GM18517 (cell line): ENCODE data around the gene CCDC192.
"Not testable (repeated sequence)": the region's sequence is repeated elsewhere in the genome, so short reads cannot be mapped to it uniquely, and the experiment has no call there.

Experiments used
- ATAC-seq: cut with Tn5 transposase; IDR thresholded peaks from one replicate; pipeline ENCODE4 v1.9.1; 2021; ENCODE audit warnings: mild to moderate bottlenecking, moderate library complexity; ENCODE audit not compliant: unreplicated experiment

CCDC192 gene

GRCh38 chr5:127697894-127698600 is 5.1 kb upstream of the CCDC192 start:
- no peak for ATAC-seq

GRCh38 chr5:127699416-127699815 is 3.8 kb upstream of the CCDC192 start:
- ATAC-seq = no peak

- ATAC-seq = no peak
These were observed 2.9 kb upstream of the CCDC192 start for GRCh38 chr5:127700237-127700766.

DNA sequence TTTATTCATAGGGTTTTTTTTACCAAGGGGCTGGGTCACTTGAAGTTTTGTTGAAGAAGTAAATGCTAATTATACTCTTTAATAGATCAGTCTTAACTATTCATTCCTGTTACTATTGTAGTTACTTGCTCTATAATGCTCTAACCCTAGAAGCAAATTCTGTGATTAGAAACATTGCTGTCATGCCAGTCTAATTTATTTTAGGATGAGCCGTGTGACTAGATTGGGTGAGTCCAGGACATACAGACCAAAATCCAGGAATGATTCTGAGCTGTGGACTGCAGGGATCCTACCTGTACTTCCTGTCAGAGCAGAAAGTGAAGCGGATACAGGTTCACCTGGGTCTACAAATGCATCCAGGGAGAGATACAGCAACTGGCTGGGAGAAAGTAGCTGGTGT is 757 bp upstream of the CCDC192 start:
- no peak for ATAC-seq

DNA sequence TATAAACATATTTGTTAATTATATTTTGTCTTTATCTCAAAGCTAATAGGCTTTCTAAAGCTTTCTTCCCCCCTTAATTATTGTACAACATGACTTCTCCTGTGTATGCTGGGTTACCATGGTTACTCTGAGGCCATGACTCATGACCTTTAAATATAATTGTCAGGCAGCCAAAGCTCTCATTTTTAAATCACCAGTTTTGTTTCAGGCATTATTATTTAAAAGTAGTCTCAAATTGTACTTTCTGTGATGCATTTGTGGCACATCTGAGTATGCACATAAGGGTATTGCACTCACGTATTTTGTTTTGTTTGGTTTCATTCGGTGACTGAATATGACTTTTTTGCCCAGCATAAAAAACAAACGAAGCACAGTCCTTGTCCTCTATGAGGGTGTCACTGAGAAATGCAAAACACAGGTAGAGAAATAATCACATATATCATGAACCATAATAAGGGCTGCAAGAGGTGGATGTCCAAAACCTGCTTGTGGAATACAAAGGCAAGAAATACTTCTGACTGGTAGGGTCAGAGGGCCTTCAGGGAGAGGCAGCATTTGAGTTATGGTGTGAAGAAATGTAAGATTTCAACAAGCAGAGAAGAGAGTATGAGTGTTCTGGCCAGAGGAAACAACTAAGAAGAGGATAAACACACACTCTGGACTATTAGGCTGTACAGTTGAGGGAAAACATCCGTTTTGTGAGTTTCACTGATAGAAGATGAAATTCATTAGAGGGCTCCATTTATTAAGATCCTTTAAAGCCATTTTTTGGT is 2.1 kb downstream of the CCDC192 start:
- no peak for ATAC-seq

- ATAC-seq = no peak
These were observed 3.5 kb downstream of the CCDC192 start for GRCh38 chr5:127706691-127707090.

- no peak for ATAC-seq
These were observed 4.0 kb downstream of the CCDC192 start for GRCh38 chr5:127707209-127707608.

- not testable (repeated sequence) for ATAC-seq
These were observed 9.9 kb downstream of the CCDC192 start for GRCh38 chr5:127713083-127713482.

DNA sequence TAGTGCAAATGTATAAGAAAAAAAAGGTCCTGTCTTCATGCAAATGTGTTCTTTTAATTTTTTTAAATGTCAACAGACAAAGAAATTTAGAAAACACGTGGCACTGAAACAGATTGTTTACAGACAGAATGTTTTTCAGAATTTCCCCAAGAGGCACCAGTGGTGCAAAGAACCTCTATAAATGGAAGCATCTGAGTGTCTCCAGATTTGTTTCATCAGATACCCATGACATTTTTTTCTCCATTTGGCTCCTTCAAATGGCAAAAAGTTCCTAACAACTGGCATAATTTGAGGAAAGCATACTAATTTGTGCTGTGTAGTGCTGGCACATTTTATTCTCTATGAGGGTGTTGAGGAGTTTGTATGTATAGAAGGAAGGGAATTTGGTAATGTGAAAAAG is 15.0 kb downstream of the CCDC192 start:
- no peak for ATAC-seq

DNA sequence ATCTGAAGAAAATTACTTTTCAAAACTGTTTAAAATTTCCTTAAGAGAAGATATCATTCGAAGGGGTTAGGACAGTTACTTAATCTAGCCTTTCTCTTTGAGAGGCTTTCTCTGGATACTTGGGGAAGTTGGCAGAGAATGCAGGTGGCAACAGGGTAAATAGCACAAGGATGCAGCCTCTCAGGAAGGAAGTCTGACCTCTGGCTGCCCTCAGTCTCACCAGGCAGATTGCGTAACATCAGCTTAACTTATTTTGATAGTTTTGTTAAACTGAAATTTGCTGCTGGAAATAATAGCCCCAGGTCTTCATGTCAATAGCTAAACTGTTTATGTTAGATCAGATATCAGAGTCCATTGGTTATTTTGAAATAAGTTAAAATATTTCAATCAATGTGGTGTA is 20.4 kb downstream of the CCDC192 start:
- ATAC-seq = no peak

- no peak for ATAC-seq
These were observed 22.5 kb downstream of the CCDC192 start for GRCh38 chr5:127725673-127726072.

DNA sequence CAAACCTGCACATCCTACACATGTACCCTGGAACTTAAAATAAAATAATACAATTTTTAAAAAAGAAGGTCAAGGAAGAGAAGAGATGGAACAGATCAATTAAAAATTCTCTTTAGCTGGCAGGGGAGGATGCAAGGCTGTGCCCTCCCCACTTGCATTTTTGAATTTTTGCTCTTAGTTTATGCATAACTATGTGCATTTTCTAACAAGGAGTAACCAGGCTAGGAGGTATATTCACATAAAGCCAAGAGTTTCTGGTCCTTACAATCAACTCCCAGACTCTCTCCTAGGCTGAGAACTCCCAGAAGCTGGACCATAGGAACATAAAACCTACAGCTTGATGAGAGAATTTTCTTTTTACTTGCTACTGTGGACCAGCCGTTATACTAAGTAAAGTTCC is 29.8 kb downstream of the CCDC192 start:
- no peak for ATAC-seq

GRCh38 chr5:127739348-127739747 is 36.2 kb downstream of the CCDC192 start:
- ATAC-seq = not testable (repeated sequence)

- ATAC-seq = no peak
These were observed 36.7 kb downstream of the CCDC192 start for GRCh38 chr5:127739807-127740384.

- ATAC-seq = no peak
These were observed 38.2 kb downstream of the CCDC192 start for GRCh38 chr5:127741412-127741811.

- ATAC-seq = no peak
These were observed 41.0 kb downstream of the CCDC192 start for GRCh38 chr5:127744241-127744640.

DNA sequence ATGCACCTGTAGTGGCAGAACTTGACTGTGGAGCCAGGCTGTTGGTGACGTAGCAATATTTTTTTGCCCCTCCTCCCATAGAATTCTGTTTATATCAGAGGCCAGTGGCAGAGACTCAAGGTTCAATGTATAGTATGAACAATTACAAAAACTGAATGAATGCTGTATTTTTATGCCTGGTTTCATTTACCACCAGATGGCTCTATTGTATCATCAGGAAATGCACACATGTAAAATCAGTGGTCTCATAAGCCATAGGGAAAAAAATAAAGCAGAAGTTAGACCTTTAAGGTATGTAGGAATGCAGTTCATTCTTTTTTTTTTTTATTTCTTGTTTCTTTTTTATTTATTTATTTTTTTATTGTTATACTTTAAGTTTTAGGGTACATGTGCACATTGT is 43.6 kb downstream of the CCDC192 start:
- ATAC-seq = no peak

DNA sequence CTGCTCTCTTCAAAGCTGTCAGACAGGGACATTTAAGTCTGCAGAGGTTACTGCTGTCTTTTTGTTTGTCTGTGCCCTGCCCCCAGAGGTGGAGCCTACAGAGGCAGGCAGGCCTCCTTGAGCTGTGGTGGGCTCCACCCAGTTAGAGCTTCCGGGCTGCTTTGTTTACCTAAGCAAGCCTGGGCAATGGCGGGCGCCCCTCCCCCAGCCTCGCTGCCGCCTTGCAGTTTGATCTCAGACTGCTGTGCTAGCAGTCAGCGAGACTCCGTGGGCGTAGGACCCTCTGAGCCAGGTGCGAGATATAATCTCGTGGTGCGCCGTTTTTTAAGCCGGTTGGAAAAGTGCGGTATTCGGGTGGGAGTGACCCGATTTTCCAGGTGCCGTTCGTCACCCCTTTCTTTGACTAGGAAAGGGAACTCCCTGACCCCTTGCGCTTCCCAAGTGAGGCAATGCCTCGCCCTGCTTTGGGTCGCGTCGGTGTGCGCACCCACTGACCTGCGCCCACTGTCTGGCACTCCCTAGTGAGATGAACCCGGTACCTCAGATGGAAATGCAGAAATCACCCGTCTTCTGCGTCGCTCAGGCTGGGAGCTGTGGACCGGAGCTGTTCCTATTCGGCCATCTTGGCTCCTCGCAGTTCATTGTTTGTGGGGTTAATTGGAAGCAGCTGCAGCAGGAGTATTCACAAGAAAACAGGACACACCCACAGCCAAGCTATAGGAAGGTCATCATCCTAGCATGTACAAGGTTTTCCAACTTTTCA is 49.5 kb downstream of the CCDC192 start:
- not testable (repeated sequence) for ATAC-seq

GRCh38 chr5:127754259-127754658 is 51.1 kb downstream of the CCDC192 start:
- ATAC-seq = no peak

DNA sequence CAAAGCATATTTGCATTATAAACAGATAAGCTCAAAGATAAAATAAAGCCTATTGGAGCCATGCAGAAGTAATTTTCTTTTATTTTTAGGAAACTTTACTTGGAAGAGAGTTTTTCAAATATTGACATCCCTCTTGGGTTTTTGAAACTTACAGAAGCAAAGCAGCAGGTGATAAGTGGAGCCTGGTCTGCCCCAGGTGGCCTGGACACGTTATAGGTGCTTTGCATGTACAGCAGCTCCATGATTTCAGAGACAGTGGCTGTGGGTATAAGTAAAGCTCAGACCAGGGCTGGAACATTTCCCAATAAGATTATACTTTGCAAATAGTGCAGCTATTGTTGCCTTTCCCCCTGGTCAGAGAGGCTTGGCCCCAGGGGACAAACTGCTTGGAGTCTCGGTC is 51.5 kb downstream of the CCDC192 start:
- ATAC-seq = no peak

DNA sequence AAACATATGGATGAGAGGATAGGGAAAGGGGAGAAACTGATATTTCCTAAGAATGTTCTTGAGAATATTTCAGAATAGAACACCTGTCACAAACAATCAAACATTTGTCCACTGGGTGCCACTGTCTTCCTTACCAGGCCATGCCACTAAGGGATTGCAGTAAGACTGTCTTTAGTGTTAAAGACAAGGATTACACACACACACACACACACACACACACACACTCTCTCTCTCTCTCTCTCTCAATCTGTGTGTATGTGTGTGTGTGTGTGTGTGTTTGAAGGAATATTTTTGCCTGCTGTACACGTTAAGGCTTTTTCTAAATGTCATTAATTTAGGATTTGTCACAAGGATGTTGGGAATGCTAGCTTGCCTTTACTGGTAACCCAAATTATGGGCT is 54.4 kb downstream of the CCDC192 start:
- peak; percentile 89 for ATAC-seq
